Ureter (tissue), 1 donor: ENCODE measurements around the gene CCDC138. TPM values are rescaled to one million over a fixed set of nuclear protein-coding genes. Genes with fewer than 3 reads are reported as not detected.

Source experiments
- DNase-seq: peaks from one replicate; pipeline ENCODE4 v3.0.0-alpha.2; 2020; ENCODE audit warnings: low spot score
- total RNA-seq: library from RNA; stranded (reverse); gene quantifications from one replicate; pipeline ENCODE4 v1.2.4, GENCODE V29; 2023
- donor health status: DM: yes; HTN: yes; CAD: no.

The CCDC138 gene
- total RNA-seq, 1 donor from 2014 or later, result 8.9 TPM

- DNase-seq, result peak; percentile 36
These were observed 131.7 kb downstream of the CCDC138 start for GRCh38 chr2:108918156-108918874.

- DNase-seq, result peak; percentile 26
These were observed 132.4 kb downstream of the CCDC138 start for GRCh38 chr2:108918941-108919341.

GRCh38 chr2:108919571-108920373, 133.2 kb downstream of the CCDC138 start:
- no peak for DNase-seq

- DNase-seq, result no peak
These were observed 134.1 kb downstream of the CCDC138 start for GRCh38 chr2:108920686-108921085.

GRCh38 chr2:108921096-108922030, 134.8 kb downstream of the CCDC138 start:
- no peak for DNase-seq

GRCh38 chr2:108922141-108922915, 135.8 kb downstream of the CCDC138 start:
- DNase-seq, result no peak

GRCh38 chr2:108923019-108923700, 136.6 kb downstream of the CCDC138 start:
- DNase-seq, result peak; percentile 80

- DNase-seq, result no peak
These were observed 137.4 kb downstream of the CCDC138 start for GRCh38 chr2:108923736-108924579.

- no peak for DNase-seq
These were observed 138.1 kb downstream of the CCDC138 start for GRCh38 chr2:108924580-108925251.

GRCh38 chr2:108925286-108925685, 138.7 kb downstream of the CCDC138 start:
- no peak for DNase-seq

- DNase-seq, result no peak
These were observed 139.2 kb downstream of the CCDC138 start for GRCh38 chr2:108925735-108926134.

Other genes with a start within 250 kb of the CCDC138 start
- 88.2 TPM for gene RANBP2, start 67.3 kb upstream of the CCDC138 start, total RNA-seq
- gene EDAR, start 202.4 kb downstream of the CCDC138 start, total RNA-seq, result 0.96 TPM